Stimulated activated CD8-positive, alpha-beta memory T cell treated with anti-CD3 and anti-CD28 coated beads, Interleukin-12 subunit alpha, Interleukin-12 subunit beta, amount 100 ng/mL, for 4 hours (primary cell): ENCODE data around the gene HIP1.
"Not testable (repeated sequence)": the region's sequence is repeated elsewhere in the genome, so short reads cannot be mapped to it uniquely, and the experiment has no call there.

Source experiments
- DNase-seq: peaks from one replicate; pipeline ENCODE4 v3.0.0-alpha.2; 2020; ENCODE audit warnings: low read depth

Gene HIP1

DNA sequence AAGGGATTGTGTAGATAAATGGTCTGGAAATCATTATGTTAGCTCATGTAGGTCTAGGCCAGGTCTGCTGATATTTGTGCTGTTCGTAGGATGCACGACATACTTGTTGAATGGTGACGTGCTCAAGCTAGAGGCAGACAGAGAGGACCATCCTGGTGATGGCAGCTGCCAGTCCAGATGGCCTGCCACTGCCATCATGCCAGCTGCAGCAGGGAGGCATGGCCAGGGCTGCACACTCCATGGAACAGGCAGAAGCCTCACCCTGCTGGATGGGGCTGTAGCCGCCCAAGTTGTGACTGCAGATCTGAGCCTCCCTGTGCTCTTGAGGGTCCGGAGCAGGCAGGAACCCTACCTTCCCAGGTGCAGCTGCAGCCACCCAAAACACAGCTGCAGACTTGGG, 166.3 kb downstream of the HIP1 start:
- DNase-seq = no peak

DNA sequence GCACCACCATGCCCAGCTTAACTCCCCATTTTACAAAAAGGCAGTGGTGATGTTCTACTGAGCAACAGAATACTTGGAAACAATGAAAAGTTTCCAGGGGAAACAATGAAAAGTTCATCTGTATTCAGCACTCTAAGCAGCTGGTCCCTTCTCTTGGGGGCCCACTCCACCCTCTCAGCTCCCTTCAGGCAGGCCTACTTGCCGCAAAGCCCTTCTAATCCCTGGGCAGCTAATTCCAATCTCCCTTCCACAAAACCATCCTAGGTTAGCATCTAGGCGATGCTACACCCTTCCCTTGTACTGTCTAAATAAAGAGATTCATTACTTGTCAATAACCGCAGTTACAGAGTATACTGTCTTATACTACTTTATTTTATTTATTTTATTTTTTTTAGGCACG, 167.5 kb downstream of the HIP1 start:
- no peak for DNase-seq

DNA sequence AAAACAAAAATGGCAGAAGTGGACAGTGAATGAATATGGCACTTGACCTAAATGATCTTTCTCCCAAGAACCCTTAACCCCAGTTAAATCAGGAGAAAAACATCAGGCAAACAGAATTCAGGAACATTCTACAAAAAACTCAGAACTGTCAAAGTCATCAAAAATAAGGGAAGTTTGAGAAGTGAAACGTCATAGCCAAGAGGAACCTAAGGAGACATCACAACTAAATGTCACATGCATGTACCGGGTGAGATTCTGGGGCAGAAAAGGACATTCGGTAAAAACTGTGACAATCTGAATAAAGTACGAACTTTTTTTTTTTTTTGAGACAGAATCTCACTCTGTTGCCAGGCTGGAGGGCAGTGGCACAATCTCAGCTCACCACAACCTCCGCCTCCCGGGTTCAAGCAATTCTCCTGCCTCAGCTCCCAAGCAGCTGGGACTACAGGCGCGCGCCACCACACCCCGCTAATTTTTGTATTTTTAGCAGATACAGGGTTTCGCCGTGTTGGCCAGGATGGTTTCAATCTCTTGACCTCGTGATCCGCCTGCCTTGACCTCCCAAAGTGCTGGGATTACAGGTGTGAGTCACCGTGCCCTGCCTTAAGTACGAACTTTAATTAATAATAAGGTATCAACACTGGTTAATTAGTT, 169.0 kb downstream of the HIP1 start:
- DNase-seq = not testable (repeated sequence)

DNA sequence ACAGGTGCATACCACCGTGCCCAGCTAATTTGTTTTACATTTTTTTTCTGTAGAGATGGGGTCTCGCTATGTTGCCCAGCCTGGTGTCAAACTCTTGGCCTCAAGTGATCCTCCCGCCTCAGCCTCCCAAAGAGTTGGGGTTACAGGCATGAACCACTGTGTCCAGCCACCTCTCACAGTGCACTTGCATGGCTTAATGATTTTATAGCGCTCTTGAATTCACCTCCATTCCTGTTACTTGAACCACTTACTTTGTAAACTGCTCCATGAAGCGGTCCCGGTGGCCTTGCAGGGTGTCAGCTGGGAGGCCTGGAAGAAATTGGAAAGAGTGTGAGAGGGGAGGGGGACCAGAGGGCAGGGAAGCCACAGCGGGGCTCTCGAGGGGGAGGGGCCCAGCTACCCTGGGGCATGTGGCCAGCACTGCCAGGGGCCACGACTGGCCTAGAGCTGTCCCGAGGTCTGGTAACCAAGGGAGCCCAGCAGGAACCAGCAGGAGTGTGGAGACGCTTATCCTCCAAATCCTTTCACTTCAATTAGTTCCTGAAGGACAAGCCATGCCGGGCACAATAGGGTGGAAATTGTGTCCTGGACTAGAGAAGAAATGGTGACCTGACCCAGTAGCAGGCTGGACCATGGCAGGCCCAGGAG, 170.7 kb downstream of the HIP1 start:
- no peak for DNase-seq

DNA sequence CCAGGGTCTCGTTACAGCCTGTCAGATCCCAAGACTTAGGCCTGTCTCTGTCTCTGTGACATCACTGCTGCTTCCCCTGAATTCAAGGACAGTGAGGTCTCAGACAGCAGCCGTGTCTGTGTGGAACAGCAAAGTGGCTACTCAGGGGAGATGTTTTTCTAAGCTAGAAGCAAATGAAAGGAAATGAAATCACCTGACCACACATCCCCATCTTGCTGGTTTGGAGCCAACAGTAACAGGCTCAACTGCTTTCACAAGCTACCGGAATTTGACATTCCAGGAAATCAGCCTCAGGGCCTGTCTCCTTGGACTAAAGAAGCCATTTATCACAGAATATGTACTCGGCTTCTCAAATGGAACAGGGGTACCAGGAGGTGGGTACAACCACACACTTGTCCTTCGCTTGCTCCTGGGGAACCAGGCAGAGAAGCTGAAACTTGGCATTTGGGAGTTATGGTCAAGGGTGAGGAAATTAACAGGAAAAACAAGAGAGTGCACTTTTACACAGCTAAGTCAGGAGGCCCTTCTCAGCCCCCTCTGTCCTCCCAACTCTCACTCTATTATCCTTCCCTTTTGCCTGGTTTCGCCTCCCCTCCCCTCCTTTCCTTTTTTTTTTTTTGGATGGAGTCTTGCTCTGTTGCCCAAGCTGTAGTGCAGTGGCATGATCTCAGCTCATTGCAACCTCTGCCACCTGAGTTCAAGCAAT, 173.5 kb downstream of the HIP1 start:
- no peak for DNase-seq

DNA sequence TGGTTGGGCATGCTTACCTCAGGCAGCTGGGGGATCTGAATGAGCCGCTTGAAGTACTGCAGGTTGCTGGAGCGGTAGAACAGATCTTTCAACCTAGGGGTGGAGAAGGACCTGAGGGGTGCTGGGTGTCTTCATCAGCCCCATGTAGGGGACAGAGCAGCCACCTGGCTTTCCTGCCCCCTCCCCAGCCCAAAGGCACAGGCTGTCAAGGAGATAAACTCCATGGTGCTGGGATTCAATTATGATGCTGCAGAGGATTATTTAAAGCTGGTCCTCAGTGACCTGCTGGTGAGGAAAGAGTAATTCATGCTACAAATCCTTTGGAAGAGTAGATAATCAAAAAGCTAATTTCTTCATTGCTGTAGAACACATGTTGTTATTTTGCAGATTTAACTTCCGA, 175.6 kb downstream of the HIP1 start:
- DNase-seq = no peak

DNA sequence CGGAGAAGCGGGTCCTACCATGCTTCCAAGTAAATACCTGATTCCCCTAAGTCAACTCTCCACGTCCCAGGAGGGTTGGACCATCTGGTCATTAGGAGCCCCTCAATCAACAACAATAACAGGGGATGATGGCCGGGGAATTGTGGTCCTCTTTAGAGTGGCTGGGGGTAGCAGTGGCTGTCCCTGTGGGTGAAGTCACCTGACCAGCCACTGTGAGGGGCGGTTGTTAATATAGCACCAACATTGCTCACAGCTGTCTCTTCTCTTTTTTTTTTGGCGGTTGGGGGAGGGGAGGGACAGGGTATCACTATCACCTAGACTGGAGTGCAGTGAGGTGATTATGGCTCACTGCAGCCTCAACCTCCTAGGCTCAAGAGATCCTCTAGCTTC, 178.8 kb downstream of the HIP1 start:
- no peak for DNase-seq

DNA sequence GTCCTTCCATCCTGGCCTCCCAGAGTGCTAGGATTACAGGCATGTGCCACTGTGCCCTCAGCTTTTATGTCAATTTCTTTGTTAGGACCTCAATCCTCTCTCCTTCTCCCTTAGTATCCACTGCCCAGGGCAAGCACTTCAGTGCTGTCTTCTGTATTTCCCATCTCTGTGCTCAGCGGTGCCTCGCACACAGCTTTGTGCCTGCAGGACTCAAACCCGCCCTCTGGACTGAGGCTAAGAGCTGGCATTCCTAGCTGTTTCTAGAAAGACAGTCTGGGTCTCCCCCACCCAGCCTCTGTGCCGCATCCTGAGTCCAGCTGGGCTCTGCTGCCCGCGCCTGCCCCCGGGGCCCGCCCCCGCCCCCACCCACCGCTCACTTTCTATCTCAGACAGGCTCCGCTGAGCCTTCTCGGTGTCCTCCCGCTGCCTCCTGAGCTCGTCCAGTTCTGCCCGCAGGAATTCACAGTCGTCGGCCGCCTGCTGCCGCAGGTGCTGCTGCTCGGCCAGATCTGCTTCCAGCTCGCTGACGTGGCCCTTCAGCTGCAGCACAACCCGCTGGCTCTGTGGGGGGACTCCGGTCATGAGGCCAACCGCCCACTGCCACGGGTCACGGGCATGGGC, 179.3 kb downstream of the HIP1 start:
- DNase-seq = no peak

DNA sequence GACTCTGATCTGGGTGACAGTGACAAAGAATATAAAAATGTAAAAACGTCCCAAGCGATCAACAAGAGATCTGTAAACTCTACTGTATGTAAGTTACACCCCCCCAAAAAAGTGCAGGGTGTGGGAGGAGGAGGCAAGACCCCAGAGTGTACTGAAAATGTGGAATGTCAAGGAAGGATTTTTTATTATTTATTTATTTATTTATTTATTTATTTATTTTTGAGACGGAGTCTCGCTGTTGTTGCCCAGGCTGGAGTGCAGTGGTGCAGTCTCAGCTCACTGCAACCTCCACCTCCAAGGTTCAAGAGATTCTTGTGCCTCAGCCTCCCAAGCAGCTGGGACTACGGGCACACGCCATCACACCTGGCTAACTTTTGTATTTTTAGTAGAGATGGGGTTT, 181.9 kb downstream of the HIP1 start:
- DNase-seq = not testable (repeated sequence)

DNA sequence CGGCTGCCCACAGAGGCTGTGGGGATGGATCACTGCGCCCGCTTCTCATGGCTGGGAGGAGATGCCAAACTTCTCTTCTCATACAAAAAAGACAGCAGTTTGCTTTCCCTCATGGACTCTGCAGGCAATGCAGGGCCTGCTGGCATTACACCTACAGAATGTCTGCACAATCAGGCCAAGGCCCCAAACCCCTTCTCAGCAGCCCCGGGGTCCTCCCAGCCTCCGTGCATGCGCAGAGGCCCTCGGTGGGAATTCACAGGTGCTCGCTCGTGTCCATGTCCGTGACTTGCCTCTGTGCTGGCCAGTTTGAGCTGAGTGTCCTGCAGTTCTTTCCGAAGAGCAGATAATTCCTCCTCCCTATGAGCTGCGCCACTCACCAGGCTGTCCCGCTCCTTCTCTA, 183.0 kb downstream of the HIP1 start:
- DNase-seq = no peak

DNA sequence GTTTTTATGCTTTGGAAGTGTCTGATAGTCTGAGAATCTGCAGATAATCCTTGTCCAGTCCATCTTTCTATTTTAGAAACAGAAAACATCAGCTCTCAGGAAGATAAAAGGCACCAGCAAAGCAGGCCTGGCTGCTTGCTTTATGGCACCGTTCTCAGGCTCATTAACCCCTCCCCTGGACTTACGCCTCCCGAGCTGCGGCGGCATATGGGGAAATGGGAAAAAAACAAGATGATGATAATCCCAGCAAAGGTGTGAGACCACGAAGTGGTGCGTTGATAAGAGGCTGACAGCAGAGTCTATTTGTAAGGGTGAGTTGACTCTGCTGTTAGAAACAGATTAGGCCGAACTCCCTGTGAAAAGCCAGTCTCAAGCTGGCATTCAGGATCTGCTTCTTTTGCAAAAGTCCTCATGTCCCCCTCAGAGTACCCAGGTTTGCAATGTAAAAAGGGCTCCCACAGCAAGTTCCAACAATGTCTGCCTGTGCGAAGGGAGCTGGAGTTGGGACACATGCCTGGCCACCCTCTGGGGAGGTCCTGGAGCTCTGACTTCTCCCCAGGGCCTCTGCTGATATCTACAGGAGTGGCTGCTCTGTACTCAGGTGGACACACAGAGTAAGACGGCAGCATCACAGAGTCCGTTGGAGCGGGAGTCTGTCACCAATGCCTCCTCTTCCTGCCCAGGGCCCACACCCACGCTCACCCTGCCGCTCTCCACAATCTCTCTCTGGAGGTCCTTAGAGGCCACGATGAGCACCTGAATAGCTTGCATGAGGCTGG, 192.3 kb downstream of the HIP1 start:
- DNase-seq = no peak

DNA sequence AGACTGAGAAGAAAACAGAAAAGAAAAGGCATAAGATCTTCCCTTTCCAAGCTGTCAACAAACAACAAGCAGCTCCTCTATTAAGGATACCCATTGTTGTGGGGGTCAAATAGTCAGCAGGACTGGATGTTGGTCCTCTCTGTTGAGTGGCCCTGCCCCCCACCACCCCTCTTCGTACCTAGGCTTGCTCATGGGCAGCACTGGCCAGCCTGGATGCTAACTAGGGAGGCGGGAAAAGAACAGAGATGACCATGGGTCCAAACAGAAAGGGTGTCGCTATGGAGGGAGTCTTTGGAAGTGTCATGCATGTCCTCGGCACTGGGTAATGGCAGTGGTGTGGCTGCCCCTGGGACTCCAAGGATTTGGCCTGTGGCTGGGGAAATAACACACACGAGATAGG, 201.0 kb downstream of the HIP1 start:
- no peak for DNase-seq

DNA sequence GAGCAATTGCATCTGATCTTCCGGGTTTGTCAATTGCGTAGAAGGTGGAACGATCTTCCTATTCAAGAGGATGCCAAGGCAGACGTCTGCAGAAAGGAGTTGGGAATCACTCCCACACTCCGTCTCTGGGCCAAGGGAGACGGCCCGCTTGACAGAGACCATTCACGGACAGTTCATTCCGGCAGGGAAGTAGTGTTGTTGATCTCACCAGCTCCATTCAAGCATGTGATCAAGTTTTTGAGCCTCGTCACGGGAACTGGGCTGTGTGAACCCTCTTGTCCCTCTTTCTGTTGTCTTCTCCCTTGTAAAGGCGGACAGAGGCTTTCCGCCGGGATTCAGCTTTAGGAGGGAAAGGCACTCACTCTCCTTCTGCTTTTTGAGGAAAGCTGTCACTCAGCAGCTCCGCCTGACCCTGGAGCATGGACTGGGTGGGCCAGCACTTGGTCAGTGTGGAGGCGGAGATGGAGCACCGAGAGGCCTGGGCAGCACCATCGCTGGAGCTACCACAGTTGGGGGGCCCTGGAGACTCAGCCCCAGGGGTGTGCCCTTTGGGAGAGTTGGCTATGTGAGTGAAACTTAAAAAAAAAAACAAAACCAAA, 201.7 kb downstream of the HIP1 start:
- DNase-seq = no peak

DNA sequence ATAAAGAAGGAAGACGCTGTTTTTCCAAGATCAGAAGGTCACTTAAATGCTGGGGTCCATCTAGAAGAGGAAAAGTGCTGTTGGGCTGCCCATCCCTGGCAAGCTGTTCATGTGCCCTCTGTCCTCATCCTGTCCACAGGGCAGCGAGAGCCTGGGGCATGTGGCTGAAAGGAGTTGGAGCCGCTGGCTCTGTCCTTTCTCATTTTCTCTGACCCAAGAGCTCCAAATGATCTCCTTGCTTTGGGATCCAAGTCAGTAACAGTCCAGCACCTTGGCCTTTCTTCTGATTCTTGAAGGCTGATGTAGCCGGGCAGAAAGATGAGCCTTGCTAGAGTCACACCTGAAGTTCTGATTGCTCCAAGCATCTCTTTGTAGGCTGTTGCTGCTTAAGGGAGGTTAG, 202.2 kb downstream of the HIP1 start:
- DNase-seq = no peak

DNA sequence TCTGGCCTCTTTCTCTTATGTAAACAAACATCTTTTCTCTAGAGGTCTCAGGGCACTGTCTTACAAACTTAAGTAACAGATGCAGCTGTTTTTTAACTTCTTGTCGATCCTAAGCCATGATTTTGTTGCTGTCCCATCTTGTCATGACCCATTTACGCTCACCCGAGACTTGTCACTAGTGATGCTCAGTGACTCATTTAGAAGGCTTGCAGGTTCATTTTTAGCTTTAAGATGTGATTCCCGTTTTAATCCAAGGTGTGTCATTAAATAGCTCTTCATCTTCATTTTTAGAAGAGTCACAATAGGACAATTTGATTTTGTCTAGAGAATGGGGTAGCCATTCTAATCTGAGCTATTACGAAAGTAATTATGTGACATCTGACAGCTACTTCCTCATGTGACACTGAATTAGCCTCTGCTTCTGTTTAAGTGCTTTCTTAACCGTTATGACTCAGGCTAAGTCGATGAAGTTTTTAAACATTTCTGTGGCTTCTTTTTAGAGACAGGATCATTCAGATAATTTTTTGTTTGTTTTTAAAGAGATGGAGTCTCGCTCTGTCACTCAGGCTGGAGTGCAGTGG, 203.9 kb downstream of the HIP1 start:
- DNase-seq = no peak

DNA sequence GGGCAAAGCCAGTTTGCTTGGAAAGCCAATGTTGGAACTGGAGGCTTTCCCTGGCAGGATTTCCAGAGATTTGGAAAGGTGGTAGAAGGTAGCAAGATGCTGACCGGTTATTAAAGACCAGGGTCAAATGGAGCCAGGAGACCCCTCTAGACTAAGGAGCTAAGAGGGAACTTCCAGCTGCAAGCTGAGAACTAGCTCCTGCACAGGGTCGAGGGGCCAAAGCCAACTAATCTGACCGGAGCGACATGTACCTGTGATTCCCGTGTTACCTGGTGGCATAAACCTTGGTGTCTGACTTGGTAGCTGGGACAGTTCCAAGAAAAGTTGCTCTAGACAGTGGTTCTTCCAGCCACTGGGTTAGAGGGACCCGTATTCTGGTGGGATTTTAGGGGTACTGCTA, 204.8 kb downstream of the HIP1 start:
- DNase-seq = no peak

DNA sequence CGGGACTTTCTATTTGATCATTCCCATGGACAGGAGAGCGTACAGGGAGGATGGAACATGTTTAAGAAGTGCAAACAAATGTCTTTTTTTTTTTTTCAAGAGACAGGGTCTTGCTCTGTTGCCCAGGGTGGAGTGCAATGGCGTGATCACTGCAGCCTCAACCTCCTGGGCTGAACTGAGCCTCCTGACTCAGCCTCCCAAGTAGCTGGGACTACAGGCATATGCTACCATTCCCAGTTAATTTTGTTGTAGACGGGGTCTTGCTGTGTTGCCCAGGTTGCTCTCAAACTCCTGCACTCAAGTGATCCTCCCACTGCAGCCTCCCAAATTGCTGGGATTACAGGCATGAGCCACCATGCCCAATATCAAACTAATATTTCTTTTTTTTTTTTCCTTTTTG, 206.1 kb downstream of the HIP1 start:
- DNase-seq = no peak

DNA sequence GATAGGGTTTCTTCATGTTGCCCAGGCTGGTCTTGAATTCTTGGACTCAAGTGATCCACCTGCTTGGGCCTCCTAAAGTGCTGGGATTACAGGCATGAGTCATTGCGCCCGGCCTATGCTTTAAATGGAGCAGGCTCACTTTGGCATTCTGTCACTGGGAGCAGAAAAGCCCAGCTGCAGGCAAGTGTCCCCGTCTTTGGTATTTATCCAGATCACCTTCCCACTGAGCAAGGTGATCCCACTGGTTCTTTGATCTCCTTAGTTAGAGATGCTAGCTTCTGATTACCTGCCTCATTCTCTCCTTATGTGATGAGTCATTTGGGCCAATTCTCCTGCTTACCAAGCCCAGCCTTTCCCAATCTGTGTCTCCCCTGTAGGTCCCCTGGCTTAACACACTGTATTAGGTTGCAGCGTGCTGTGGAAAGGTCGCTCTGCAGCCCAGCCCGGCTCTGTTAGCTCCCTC, 207.4 kb downstream of the HIP1 start:
- no peak for DNase-seq

DNA sequence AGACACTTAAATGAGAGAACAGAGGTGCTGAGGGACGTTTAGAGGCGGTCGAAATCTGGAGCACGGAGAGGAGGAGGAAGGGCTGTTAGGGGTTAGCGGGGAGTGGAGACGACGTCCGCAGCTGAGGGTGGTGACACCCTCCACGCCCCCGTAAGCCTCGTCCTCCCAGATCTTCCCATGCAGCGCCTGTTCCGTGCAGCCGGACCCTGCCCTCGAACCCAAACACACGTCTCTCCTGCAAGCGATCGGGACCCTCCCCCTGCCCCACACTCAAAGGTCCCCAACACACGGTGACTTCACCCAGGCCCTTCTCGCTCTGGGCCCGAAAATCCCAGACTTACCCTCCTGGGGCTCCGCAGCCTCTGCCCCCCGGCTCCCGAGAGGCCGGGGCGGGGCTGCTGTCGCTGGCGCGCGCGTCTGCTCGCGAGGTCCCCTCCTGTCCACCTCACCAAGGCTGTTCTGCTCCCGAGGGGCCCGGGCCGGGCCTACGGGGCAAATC, 211.5 kb downstream of the HIP1 start:
- not testable (repeated sequence) for DNase-seq

DNA sequence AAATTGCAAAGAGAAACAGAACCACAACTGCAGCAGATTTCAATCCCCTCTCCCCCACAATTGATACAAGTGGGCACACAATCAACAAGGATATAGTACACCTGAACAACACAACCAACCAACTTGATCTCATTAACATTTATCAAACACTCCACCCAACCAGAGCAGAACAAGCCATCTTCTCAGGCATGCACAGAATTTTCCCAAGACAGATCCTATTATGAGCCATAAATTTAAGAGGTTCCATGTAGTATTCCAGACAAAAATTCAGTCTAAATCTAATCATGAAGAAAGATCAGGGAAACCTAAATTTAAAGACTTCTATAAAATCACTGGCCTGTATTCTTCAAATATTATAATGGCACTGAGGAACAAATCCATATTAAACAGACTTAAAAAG, 217.0 kb downstream of the HIP1 start:
- DNase-seq = not testable (repeated sequence)

DNA sequence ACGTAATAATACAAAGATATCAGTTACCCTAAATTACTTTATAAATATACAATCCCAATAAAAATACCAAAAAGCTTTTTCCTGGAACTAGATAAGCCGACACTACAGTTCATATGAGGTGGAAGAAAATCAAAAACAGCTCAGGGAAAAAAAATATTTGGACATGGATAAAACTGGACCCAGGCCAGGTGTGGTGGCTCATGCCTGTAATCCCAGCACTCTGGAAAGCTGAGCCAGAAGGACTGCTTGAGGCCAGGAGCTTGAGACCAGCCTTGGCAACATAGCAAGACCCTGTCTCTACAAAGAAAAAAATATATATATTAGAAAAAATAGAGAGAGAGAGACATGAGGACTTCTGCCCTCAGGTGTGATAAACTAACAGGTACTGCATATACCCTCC, 219.9 kb downstream of the HIP1 start:
- DNase-seq = not testable (repeated sequence)
